Effector memory CD4-positive, alpha-beta T cell (primary cell): ENCODE results near the gene BPIFB3.
"Not testable (repeated sequence)": the region's sequence is repeated elsewhere in the genome, so short reads cannot be mapped to it uniquely, and the experiment has no call there.

ENCODE experiments used
- DNase-seq, 3 donors: peaks; one replicate each; pipeline ENCODE4 v3.0.0-alpha.2; 2020
- H3K27ac ChIP-seq: 2 replicates; pipeline ENCODE4 v1.7.0; 2013; ENCODE audit warnings: mild to moderate bottlenecking, low read length, moderate library complexity; ENCODE audit not compliant: insufficient read depth, poor library complexity, severe bottlenecking
- H3K27me3 ChIP-seq: replicated peaks from 2 replicates; pipeline ENCODE4 v1.7.0; 2013; ENCODE audit warnings: mild to moderate bottlenecking, low read length; ENCODE audit not compliant: insufficient read depth, control insufficient read depth, poor library complexity, severe bottlenecking
- H3K36me3 ChIP-seq: 2 replicates; pipeline ENCODE4 v1.7.0; 2013; ENCODE audit warnings: mild to moderate bottlenecking, low read length, moderate library complexity; ENCODE audit not compliant: control insufficient read depth, insufficient read depth
- H3K4me1 ChIP-seq: 2 replicates; pipeline ENCODE4 v1.7.0; 2013; ENCODE audit warnings: low read length, mild to moderate bottlenecking; ENCODE audit not compliant: control insufficient read depth, insufficient read depth, poor library complexity, severe bottlenecking
- H3K4me3 ChIP-seq: 2 replicates; pipeline ENCODE4 v1.7.0; 2013; ENCODE audit warnings: low read length, low read depth, mild to moderate bottlenecking; ENCODE audit not compliant: insufficient read depth, poor library complexity, severe bottlenecking
- H3K9me3 ChIP-seq: 2 replicates; pipeline ENCODE4 v1.7.0; 2013; ENCODE audit warnings: mild to moderate bottlenecking, low read length, moderate library complexity; ENCODE audit not compliant: control insufficient read depth

BPIFB3 gene

GRCh38 chr20:33086052-33086722, 32.5 kb downstream of the BPIFB3 start:
- no peak overlapping the region for H3K4me3 ChIP-seq
- no peaks in the 10 kb centered on the region for H3K4me1 ChIP-seq
- H3K36me3 ChIP-seq = no peaks in the 10 kb centered on the region
- no peak for DNase-seq
- H3K9me3 ChIP-seq = no peaks in the 10 kb centered on the region
- H3K27ac ChIP-seq = no peak overlapping the region
- no peaks in the 10 kb centered on the region for H3K27me3 ChIP-seq

- DNase-seq = no peak
- Histone ChIP-seq H3K27me3 (no peaks in the 10 kb centered on the region), H3K4me3 (no peak overlapping the region)
Measured at GRCh38 chr20:33091147-33091546, 37.4 kb downstream of the BPIFB3 start.

GRCh38 chr20:33091693-33092092, 38.0 kb downstream of the BPIFB3 start:
- no peaks in the 10 kb centered on the region for H3K36me3 ChIP-seq

More at GRCh38 chr20:33091147-33091546, 37.4 kb downstream of the BPIFB3 start:
- no peaks in the 10 kb centered on the region for H3K36me3 ChIP-seq
- H3K9me3 ChIP-seq = no peaks in the 10 kb centered on the region
- H3K4me1 ChIP-seq = no peaks in the 10 kb centered on the region
- H3K27ac ChIP-seq = no peak overlapping the region

GRCh38 chr20:33092361-33092760, 38.7 kb downstream of the BPIFB3 start:
- Histone ChIP-seq H3K4me1 (no peaks in the 10 kb centered on the region), H3K9me3 (no peaks in the 10 kb centered on the region), H3K27me3 (no peaks in the 10 kb centered on the region), H3K4me3 (no peak overlapping the region), H3K36me3 (no peaks in the 10 kb centered on the region), H3K27ac (no peak overlapping the region)
- no peak for DNase-seq

More at GRCh38 chr20:33091693-33092092, 38.0 kb downstream of the BPIFB3 start:
- Histone ChIP-seq H3K9me3 (no peaks in the 10 kb centered on the region), H3K4me1 (no peaks in the 10 kb centered on the region), H3K4me3 (no peak overlapping the region), H3K27ac (no peak overlapping the region), H3K27me3 (no peaks in the 10 kb centered on the region)
- DNase-seq = no peak

GRCh38 chr20:33093074-33093473, 39.4 kb downstream of the BPIFB3 start:
- Histone ChIP-seq H3K27ac (no peak overlapping the region), H3K9me3 (no peaks in the 10 kb centered on the region)

GRCh38 chr20:33093582-33093981, 39.9 kb downstream of the BPIFB3 start:
- no peaks in the 10 kb centered on the region for H3K36me3 ChIP-seq
- H3K27ac ChIP-seq = no peak overlapping the region
- no peak for DNase-seq

More at GRCh38 chr20:33093074-33093473, 39.4 kb downstream of the BPIFB3 start:
- Histone ChIP-seq H3K27me3 (no peaks in the 10 kb centered on the region), H3K4me3 (no peak overlapping the region), H3K36me3 (no peaks in the 10 kb centered on the region), H3K4me1 (no peaks in the 10 kb centered on the region)
- no peak for DNase-seq

GRCh38 chr20:33095249-33095648, 41.5 kb downstream of the BPIFB3 start:
- no peak for DNase-seq
- Histone ChIP-seq H3K4me3 (no peak overlapping the region), H3K27ac (no peak overlapping the region), H3K4me1 (no peaks in the 10 kb centered on the region), H3K36me3 (no peaks in the 10 kb centered on the region), H3K27me3 (no peaks in the 10 kb centered on the region), H3K9me3 (no peaks in the 10 kb centered on the region)

More at GRCh38 chr20:33093582-33093981, 39.9 kb downstream of the BPIFB3 start:
- H3K9me3 ChIP-seq = no peaks in the 10 kb centered on the region
- no peaks in the 10 kb centered on the region for H3K27me3 ChIP-seq
- no peak overlapping the region for H3K4me3 ChIP-seq
- no peaks in the 10 kb centered on the region for H3K4me1 ChIP-seq

- not testable (repeated sequence) for H3K27ac ChIP-seq, H3K27me3 ChIP-seq, H3K9me3 ChIP-seq, H3K36me3 ChIP-seq, H3K4me1 ChIP-seq, H3K4me3 ChIP-seq
- DNase-seq = peak in 1 of 3 donors; percentile 5
Measured at GRCh38 chr20:33095902-33096584, 42.3 kb downstream of the BPIFB3 start.

- Histone ChIP-seq H3K27me3 (no peaks in the 10 kb centered on the region), H3K9me3 (no peaks in the 10 kb centered on the region), H3K4me1 (no peaks in the 10 kb centered on the region), H3K4me3 (no peak overlapping the region), H3K36me3 (no peaks in the 10 kb centered on the region), H3K27ac (no peak overlapping the region)
- DNase-seq = no peak
Measured at GRCh38 chr20:33097001-33097400, 43.3 kb downstream of the BPIFB3 start.

GRCh38 chr20:33099843-33100538, 46.3 kb downstream of the BPIFB3 start:
- no peak for DNase-seq
- Histone ChIP-seq H3K4me3 (no peak overlapping the region), H3K36me3 (no peaks in the 10 kb centered on the region), H3K9me3 (no peaks in the 10 kb centered on the region), H3K27me3 (no peaks in the 10 kb centered on the region), H3K4me1 (no peaks in the 10 kb centered on the region), H3K27ac (no peak overlapping the region)
